T-helper 2 cell treated with Interferon-gamma antibody and Interleukin-4, amounts not matched to agents 5 μg/mL and 100 μg/mL, for 36 hours (primary cell): ENCODE results near the gene TMEM117.

Source experiments
- DNase-seq: peaks from one replicate; pipeline ENCODE4 v3.0.0; 2021; ENCODE audit warnings: low spot score
- H3K27ac Mint-ChIP-seq: one replicate; pipeline ENCODE4 v1.8.0; 2021; ENCODE audit warnings: mild to moderate bottlenecking, mixed read lengths
- H3K27me3 Mint-ChIP-seq: one replicate; pipeline ENCODE4 v1.8.0; 2021; ENCODE audit warnings: low read depth, mixed read lengths
- H3K36me3 Mint-ChIP-seq: one replicate; pipeline ENCODE4 v1.8.0; 2021; ENCODE audit warnings: low read depth, mixed read lengths
- H3K4me1 Mint-ChIP-seq: one replicate; pipeline ENCODE4 v1.8.0; 2021; ENCODE audit warnings: low read depth, mixed read lengths
- H3K4me3 Mint-ChIP-seq: one replicate; pipeline ENCODE4 v1.8.0; 2022; ENCODE audit warnings: mild to moderate bottlenecking, moderate library complexity, mixed read lengths
- H3K9me3 Mint-ChIP-seq: one replicate; pipeline ENCODE4 v1.8.0; 2021; ENCODE audit warnings: mixed read lengths

Gene TMEM117

DNA sequence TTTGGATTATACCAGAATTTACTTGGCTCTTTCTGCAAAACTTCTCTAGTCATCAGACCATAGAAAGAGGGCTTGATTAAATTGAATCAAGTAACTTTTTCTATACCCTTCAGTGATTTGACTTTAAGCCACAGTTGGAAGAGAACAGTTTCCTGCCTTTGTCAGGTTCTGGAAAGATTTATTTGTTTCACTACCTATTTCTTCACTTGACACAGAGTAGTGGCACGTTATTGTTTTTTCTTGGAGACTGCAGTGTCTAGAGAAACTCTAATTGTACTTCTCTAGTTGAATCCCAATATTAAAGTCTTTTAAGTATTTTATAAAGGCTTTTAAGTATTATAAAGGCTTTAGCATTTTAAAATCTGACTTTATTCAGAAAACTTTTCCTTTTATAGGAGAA, 138.1 kb downstream of the TMEM117 start:
- Mint-ChIP-seq H3K27ac (no peak overlapping the region), H3K27me3 (no peaks in the 10 kb centered on the region), H3K4me3 (no peak overlapping the region), H3K9me3 (no peaks in the 10 kb centered on the region), H3K36me3 (no peaks in the 10 kb centered on the region), H3K4me1 (no peaks in the 10 kb centered on the region)
- no peak for DNase-seq

DNA sequence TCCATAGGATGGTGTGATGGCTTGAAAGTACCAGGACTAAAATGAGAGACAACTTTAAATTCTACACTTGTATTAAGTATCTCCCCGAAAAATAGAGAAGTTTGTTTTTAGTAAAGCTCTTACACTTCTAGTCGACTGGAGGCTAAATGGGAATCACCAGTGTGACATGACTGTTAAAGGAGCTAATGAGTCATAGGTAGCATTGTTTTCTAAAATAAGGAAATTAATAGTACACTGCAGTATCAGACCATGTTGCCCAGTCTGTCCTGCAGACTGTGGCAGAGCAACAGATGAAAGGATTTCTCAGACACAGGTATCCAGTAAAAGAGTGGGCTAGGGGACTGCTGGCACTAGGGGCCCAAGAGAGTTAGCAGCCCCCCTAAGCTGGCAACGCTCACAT, 140.1 kb downstream of the TMEM117 start:
- H3K27ac Mint-ChIP-seq, result no peak overlapping the region
- peaks cover 2% of the 10 kb centered on the region for H3K27me3 Mint-ChIP-seq
- H3K4me3 Mint-ChIP-seq, result no peak overlapping the region
- H3K36me3 Mint-ChIP-seq, result no peaks in the 10 kb centered on the region
- no peaks in the 10 kb centered on the region for H3K4me1 Mint-ChIP-seq
- no peaks in the 10 kb centered on the region for H3K9me3 Mint-ChIP-seq
- no peak for DNase-seq

DNA sequence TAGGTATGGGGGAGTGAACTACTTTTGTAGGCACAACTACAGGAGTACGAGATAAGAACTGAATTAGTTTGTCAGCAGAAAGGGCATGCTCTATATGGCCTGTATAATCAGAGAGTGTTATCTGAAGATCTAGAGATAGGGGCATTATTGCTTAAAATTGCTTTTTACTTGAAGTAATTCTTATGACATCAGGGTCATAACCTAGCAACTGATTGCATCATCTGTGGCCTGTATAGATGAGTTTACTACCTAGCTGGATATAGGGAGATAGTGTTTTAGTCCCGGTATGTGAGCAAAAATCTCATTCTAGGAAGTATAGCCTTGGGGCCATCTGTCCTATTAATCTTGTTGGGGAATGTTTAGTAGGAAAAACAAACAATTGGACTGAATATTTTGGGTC, 142.7 kb downstream of the TMEM117 start:
- Mint-ChIP-seq H3K27ac (no peak overlapping the region), H3K27me3 (peaks cover 2% of the 10 kb centered on the region), H3K4me3 (no peak overlapping the region), H3K9me3 (no peaks in the 10 kb centered on the region), H3K4me1 (no peaks in the 10 kb centered on the region), H3K36me3 (no peaks in the 10 kb centered on the region)
- DNase-seq, result no peak

GRCh38 chr12:43979450-43979849, 143.6 kb downstream of the TMEM117 start:
- Mint-ChIP-seq H3K27me3 (peaks cover 2% of the 10 kb centered on the region), H3K4me1 (no peaks in the 10 kb centered on the region), H3K27ac (no peak overlapping the region), H3K36me3 (no peaks in the 10 kb centered on the region), H3K9me3 (no peaks in the 10 kb centered on the region), H3K4me3 (no peak overlapping the region)
- no peak for DNase-seq

- Mint-ChIP-seq H3K36me3 (no peaks in the 10 kb centered on the region), H3K9me3 (no peaks in the 10 kb centered on the region), H3K4me3 (no peak overlapping the region), H3K27me3 (peaks cover 2% of the 10 kb centered on the region), H3K4me1 (no peaks in the 10 kb centered on the region), H3K27ac (no peak overlapping the region)
- DNase-seq, result no peak
Observed at GRCh38 chr12:43980627-43981191, 144.8 kb downstream of the TMEM117 start.

DNA sequence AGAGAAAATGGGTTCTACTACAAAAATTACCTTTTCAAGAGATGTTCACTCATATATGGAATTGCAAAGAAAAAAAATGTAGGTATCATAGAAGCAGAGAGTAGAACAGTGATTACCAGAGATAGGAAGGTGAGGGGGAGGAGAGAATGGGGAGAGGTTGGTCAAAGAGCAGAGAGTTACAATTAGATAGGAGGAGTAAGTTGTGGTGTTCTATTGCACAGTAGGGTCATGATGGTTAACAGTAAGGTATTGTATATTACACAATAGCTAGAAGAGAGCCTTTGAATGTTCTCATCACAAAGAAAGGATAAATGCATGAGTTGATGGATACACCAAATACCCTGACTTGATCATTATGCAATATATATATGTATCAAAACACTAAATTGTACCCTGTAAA, 145.8 kb downstream of the TMEM117 start:
- no peak overlapping the region for H3K27ac Mint-ChIP-seq
- H3K4me3 Mint-ChIP-seq, result no peak overlapping the region

GRCh38 chr12:43982544-43982943, 146.7 kb downstream of the TMEM117 start:
- no peak for DNase-seq
- H3K36me3 Mint-ChIP-seq, result no peaks in the 10 kb centered on the region
- no peak overlapping the region for H3K27ac Mint-ChIP-seq
- no peaks in the 10 kb centered on the region for H3K9me3 Mint-ChIP-seq
- H3K4me1 Mint-ChIP-seq, result no peaks in the 10 kb centered on the region
- no peak overlapping the region for H3K4me3 Mint-ChIP-seq
- H3K27me3 Mint-ChIP-seq, result peaks cover 2% of the 10 kb centered on the region

More for the DNA sequence above, 145.8 kb downstream of the TMEM117 start:
- DNase-seq, result no peak
- H3K27me3 Mint-ChIP-seq, result peaks cover 2% of the 10 kb centered on the region
- no peaks in the 10 kb centered on the region for H3K36me3 Mint-ChIP-seq
- H3K9me3 Mint-ChIP-seq, result no peaks in the 10 kb centered on the region
- no peaks in the 10 kb centered on the region for H3K4me1 Mint-ChIP-seq

DNA sequence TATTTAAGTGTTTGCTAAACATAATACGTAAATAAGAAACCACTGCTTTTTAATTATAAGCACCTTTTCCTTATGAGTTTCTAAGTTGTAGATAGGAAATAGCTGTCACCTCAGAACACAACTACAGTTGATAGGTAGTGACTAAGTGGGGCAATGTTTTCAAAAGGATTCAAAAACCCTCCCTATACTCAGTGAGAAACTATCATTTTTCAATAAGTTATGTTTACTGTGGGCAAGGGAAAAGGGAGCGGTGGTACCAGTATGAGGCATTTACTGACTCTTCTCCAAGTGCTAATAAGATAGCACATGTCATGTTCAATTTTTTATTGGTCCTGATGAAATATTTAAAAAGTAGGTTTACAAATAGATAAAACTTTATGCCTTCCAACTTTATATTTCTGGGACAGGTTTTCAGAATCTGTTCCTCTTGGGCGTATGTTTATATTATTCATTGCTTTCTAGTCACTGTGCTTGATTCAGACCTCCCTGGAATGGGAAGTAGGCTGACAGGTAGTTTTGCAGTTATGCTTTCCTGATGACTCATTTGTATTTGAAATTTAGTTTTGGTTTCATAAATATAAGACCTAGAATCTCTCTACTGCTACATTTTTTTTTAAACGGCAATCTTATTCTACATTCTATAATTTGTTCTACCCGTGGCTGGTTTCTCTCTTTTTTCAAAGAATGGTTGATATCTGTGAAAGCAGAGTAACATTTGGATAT, 153.1 kb downstream of the TMEM117 start:
- H3K27me3 Mint-ChIP-seq, result no peaks in the 10 kb centered on the region
- H3K36me3 Mint-ChIP-seq, result no peaks in the 10 kb centered on the region
- H3K4me3 Mint-ChIP-seq, result no peak overlapping the region
- no peaks in the 10 kb centered on the region for H3K9me3 Mint-ChIP-seq
- DNase-seq, result no peak
- H3K4me1 Mint-ChIP-seq, result peaks cover 7% of the 10 kb centered on the region
- H3K27ac Mint-ChIP-seq, result no peak overlapping the region

GRCh38 chr12:43992856-43993255, 157.0 kb downstream of the TMEM117 start:
- H3K4me3 Mint-ChIP-seq, result no peak overlapping the region
- no peak overlapping the region for H3K27ac Mint-ChIP-seq
- peaks cover 7% of the 10 kb centered on the region for H3K4me1 Mint-ChIP-seq
- H3K36me3 Mint-ChIP-seq, result no peaks in the 10 kb centered on the region
- no peaks in the 10 kb centered on the region for H3K27me3 Mint-ChIP-seq
- DNase-seq, result no peak
- no peaks in the 10 kb centered on the region for H3K9me3 Mint-ChIP-seq

GRCh38 chr12:44000309-44000952, 164.6 kb downstream of the TMEM117 start:
- no peaks in the 10 kb centered on the region for H3K9me3 Mint-ChIP-seq
- no peak for DNase-seq

DNA sequence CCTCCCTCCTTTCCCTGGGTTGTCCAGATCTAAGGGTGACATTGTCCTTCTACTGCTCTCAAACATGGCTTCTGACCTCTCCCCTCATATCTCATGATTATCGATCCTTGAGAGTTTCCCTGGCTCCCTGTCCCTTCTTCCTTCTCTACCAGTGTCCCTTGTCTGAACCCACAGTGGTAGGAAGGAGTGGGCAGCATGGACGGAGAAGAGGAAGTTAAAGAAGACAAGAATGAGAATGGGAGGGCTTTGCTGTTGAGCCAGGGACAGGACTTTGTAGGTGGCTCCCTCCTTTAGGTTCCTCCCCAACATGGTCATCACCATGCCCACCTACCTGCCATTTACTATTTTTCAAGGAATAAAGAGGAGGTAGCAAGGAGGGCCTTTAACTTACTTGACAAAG, 166.7 kb downstream of the TMEM117 start:
- Mint-ChIP-seq H3K27me3 (no peaks in the 10 kb centered on the region), H3K4me3 (no peak overlapping the region), H3K36me3 (no peaks in the 10 kb centered on the region), H3K4me1 (no peaks in the 10 kb centered on the region), H3K27ac (no peak overlapping the region), H3K9me3 (no peaks in the 10 kb centered on the region)
- no peak for DNase-seq

More at GRCh38 chr12:44000309-44000952, 164.6 kb downstream of the TMEM117 start:
- no peaks in the 10 kb centered on the region for H3K36me3 Mint-ChIP-seq
- H3K27me3 Mint-ChIP-seq, result no peaks in the 10 kb centered on the region
- no peak overlapping the region for H3K27ac Mint-ChIP-seq
- no peaks in the 10 kb centered on the region for H3K4me1 Mint-ChIP-seq
- H3K4me3 Mint-ChIP-seq, result no peak overlapping the region

DNA sequence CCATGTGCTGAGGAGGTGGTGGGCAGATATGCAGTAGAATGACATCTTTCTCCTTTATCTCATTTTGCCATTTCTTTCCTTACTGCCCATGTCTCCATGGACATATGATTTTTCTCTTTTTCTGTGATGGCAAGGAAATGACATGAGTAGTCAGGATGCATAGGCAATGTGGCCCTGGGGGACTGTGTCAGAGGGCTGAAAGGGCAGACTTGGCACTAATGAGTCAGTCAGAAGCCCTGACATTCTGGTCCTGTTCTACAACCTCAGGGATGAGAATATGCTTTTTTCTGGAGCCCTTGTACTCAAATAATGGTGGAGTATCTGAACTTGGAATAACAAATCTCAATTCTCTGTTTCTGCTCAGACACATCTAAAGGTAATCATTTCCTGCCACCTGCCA, 167.8 kb downstream of the TMEM117 start:
- H3K4me3 Mint-ChIP-seq, result no peak overlapping the region
- H3K4me1 Mint-ChIP-seq, result no peaks in the 10 kb centered on the region
- no peaks in the 10 kb centered on the region for H3K36me3 Mint-ChIP-seq
- peaks cover 9% of the 10 kb centered on the region for H3K9me3 Mint-ChIP-seq
- H3K27ac Mint-ChIP-seq, result no peak overlapping the region
- DNase-seq, result no peak
- no peaks in the 10 kb centered on the region for H3K27me3 Mint-ChIP-seq

- no peaks in the 10 kb centered on the region for H3K36me3 Mint-ChIP-seq
- no peak overlapping the region for H3K27ac Mint-ChIP-seq
- H3K4me1 Mint-ChIP-seq, result no peaks in the 10 kb centered on the region
- H3K9me3 Mint-ChIP-seq, result no peaks in the 10 kb centered on the region
- H3K4me3 Mint-ChIP-seq, result no peak overlapping the region
- no peak for DNase-seq
- H3K27me3 Mint-ChIP-seq, result peaks cover 2% of the 10 kb centered on the region
Observed at GRCh38 chr12:44015333-44015941, 179.6 kb downstream of the TMEM117 start.

DNA sequence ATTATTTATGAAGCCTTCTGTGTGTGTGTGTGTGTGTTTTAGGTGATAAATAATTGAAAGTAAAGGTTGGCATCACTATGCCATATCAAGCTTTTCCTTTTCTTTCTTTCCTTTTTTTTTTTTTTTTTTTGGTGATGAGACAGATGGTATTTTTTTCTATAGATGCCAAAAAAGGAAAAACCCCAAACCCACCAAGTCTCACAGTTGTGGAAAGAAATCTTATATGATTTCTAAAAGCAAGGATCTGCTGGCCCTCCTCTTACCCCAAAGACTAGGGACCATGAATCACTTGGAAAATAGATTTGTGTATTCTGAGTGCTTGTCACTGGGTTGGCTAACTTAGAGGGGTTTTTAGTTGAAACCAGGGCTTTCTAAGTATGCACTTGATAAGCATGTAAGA, 181.3 kb downstream of the TMEM117 start:
- Mint-ChIP-seq H3K4me3 (no peak overlapping the region), H3K9me3 (no peaks in the 10 kb centered on the region), H3K27me3 (peaks cover 2% of the 10 kb centered on the region), H3K36me3 (no peaks in the 10 kb centered on the region), H3K27ac (no peak overlapping the region), H3K4me1 (no peaks in the 10 kb centered on the region)
- DNase-seq, result no peak
